DMS153 (cell line): ENCODE measurements around the gene GSDMA.
"Not testable (repeated sequence)": the region's sequence is repeated elsewhere in the genome, so short reads cannot be mapped to it uniquely, and the experiment has no call there.

Experiments used
- DNase-seq: peaks from one replicate; lab custom pipeline; 2025; lab: John Stamatoyannopoulos, UW

Gene GSDMA

DNA sequence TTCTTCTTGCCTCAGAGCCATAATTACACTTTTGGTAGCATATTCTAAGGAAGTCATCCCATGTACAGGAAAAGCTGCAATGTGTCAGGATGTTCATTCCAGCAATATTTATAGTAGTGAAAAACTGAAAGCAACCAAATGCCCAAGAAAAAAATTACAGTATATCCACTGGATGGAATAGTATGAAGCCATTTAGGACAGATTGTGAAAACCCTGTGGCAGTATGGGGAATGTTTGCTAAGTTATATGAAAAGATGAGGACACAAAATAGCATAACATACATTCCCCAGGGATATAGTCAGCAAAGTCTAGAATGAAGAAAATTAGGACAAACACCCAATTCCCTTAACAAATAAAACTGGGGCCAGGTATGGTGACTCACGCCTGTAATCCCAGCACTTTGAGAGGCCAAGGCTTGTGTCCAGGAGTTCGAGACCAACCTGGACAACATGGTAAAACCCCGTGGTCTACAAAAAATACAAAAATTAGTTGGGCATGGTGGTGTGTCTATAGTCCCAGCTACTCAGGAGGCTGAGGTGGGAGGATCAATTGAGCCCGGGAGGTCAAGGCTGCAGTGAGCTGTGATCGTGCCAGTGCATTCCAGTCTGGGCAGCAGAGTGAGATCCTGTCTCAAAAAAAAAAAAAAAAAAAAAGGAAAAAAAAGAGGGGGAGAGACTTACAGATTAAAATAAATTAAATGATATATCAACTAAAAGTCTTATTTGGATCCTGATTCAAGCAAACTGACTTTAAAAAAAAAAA, 33.0 kb upstream of the GSDMA start:
- DNase-seq: no peak

DNA sequence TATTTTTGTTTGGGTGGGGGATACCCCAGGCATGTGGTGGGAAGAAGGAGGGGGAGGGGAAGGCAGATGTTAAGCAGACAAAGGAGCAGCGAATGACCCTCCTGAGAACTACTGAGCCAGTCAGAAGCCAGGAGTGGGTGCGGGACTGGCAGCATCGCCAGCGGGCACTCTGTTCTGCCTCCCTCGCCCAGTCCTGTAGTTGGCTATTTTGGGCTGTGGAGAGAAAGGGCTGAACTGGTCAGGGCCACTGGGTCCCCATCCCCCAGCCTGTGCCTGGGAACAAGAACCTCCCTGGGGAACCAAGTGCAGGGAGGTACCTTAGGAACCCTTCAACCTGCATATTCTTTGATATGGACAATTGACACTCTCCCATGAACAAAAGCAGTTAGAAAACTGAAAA, 28.9 kb upstream of the GSDMA start:
- no peak for DNase-seq

DNA sequence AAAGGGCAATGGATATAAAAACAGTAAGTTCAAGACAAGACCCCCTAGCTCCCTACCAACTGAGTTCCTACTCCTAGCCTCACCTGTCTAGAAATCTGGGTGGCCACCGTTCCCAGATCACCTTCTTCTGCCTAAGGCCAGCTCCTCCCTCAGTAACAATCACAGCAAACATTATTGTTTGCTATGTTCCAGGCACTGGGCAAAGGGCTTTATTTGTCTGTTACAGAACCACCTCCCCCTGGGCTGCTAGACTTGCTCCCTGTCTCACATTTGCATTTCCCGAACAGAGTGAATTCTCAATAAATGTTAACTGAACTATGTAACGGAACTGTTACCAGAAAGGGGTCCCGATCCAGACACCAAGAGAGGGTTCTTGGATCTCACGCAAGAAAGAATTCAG, 28.5 kb upstream of the GSDMA start:
- DNase-seq: no peak

DNA sequence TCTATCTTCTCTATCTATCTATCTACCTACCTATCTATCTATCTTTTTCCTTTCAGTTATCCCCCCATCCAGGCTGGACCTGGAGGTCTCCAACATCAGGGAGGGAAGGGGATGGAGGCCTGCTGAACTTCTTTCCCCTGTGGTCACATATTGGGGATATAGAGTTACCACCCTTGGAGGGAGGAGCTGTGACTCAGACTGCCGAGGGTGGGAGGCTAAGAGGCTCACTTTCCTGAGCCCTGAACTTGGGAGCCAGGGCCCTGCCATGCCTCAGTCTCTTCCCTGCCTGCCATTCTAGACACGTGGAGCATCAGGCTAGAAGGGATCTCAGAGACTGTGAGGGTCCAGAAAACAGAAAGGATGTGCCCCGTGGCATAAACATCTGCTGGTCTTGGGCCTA, 26.9 kb upstream of the GSDMA start:
- DNase-seq: no peak

DNA sequence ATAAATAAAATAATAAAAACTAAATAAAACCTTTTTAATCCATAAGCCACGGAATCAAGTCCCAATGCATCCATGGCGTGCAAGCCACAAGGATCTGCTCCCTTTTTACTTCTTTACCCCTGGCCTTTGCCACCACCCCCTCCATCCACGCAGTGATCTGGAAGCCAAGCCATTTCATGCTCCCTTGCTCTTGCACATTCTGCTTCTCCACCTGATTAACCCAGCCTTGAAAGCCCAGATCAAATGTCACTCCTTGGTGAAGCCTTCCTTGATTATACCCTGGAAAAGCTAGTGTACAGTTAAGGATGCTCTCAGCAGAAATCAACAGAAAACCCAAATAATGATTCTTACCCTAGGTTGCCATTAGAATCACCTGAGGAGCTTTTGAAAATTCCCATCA, 25.4 kb upstream of the GSDMA start:
- no peak for DNase-seq

DNA sequence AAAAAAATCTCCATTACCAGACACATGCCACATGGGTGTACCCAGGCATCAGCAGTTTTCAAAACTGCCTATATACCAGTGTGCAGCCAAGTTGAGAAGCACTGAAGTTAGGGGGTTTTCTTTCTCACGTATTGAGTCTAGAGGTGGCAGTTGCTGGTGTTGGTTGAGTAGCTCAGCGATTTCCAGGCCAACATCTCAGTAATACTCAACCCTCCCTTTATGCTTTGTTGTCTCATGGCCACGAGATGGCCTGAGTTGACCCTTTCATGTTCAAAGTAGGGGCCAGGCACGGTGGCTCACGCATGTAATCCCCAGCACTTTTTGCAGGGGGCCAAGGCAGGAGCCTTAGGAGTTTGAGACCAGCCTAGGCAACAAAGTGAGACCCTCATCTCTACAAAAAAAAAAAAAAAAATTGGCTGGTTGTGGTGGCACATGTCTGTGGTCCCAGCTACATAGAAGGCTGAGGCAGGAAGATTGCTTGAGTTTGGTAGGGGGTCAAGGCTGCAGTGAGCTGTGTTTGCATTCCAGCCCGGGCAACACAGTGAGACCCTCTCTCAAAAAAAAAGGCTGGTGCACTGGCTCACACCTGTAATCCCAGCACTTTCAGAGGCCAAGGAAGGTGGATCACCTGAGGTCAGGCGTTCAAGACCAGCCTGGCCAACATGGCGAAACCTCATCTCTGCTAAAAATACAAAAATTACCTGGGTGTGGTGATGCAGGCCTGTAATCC, 24.5 kb upstream of the GSDMA start:
- DNase-seq: no peak

DNA sequence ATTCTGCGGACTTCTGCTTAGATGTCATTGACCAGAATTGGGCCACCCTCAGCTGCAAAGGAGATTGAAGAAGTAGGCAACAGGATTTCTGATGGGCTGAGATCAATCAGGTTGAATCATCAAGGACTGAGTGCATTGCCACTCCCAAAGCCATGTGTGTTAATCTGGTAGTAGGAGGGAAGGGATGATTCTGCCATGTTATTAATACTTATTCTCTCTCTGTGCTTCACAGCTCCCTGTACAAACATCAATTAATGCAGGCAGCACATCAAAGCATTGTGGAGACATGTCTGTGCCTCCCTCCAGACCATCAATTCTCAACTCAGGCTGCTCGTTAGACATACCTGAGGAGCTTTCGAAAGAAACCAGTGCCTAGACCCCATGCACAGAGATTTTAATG, 23.7 kb upstream of the GSDMA start:
- no peak for DNase-seq

DNA sequence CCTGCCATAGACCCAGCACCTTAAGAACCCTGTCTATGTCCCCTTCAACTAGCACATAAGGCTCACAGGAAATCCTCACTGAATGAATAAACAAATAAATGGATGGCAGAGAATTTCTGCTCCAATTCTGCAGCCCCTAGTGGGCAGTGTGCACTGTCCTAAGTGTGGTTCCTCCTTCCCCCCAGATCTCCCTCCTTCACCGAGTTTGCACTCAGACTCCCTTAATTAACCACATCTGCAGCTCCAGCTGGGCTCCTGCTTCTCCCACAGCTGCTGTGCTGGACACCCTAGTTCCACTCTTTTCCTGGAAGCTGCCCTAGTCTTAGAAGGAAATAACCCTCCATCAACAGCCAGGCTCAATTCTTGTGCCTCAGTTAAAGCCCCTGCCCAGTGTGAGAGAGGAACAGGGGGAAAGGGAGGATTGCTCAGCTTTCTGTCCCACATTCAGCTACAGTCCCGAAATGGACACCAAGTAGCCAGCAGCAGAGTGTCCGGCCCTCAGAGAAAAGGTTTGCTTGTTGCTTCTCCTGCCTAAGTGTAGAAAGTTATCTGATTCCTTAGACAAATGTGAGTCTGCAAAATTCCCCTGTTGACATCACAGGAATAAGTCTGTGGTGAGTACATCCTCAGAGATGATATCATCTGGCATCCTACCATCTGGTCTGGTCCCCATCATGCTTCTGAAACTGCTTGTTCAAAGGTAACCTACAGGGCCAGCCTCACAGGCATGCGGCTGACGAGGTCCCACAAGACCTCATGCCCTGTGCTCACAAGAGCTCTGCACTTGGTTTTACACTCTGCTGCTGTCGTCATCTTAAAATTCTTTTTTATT, 23.0 kb upstream of the GSDMA start:
- DNase-seq: peak; percentile 10

DNA sequence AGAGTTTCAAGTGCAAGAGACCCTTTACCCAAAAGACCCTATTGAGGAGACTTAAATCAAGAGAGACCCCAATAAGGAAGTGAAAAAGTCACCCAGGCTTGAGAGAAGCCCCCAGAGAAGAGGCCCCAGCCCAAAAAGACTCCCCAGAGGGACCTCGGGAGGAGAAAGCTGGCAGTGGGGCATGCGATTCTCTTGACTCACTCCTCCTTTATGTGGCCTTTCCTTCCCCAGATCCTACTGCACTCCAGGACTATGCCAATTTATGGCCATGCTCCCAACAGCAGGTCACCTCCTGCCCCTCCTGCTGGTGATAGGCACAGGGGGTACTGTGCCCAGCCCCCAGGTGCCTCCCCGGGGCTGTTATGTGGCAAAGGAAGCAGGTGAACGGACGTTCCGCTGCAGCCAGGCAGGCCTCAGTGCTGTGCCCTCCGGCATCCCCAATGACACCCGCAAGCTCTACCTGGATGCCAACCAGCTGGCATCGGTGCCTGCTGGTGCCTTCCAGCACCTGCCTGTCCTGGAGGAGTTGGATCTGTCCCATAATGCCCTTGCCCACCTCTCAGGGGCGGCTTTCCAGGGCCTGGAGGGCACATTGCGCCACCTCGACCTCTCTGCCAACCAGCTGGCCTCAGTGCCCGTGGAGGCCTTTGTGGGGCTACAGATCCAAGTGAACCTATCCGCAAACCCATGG, 19.0 kb upstream of the GSDMA start:
- DNase-seq: no peak

DNA sequence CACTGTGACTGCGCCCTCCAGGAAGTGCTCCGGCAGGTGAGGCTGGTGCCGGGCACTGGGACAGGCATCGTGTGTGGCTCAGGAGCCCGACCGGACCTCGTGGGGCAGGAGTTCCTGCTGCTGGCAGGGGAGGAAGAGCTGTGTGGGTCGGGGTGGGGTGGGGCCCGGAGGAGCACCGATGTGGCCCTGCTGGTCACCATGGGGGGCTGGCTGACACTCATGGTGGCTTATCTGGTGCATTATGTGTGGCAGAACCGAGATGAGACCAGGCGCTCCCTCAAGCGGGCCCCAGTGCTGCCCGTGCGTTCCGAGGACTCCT, 18.5 kb upstream of the GSDMA start:
- no peak for DNase-seq

DNA sequence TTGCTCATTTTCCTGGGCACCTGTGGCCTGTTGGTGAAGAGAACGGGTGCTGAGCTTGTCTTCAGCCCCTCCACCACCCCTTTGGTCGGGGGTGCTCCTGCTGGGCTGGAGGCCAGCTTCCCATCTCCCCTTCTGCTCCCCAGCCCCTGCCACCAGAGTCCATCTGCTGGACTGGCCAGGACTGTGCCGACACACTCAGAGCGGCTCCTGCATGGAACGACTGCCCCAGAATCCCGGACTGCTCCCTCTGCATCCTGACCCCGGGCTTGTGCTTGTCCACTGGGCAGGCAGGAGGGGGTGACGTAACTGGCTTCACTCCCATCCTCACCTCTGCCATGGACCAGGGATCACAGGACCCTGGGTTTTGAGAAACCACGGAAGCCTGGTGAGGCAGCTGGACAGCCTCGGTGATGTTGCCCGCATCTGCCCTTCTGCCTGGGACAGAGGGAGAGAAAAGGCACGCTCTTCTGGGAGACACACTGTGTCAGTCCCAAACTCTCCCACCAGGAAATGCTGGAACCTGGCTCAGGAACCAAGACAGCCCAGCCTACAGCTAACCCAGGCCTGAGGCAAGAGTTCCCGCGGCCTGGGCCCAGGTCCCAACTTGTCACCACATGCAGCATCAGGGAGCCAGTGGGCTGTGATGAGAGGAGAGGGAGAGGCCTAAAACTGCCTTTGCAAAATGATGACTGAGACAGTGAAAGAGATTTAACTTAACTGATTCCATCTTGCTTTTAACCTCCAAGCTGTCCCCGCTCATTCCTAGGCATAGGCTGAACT, 16.1 kb upstream of the GSDMA start:
- no peak for DNase-seq

DNA sequence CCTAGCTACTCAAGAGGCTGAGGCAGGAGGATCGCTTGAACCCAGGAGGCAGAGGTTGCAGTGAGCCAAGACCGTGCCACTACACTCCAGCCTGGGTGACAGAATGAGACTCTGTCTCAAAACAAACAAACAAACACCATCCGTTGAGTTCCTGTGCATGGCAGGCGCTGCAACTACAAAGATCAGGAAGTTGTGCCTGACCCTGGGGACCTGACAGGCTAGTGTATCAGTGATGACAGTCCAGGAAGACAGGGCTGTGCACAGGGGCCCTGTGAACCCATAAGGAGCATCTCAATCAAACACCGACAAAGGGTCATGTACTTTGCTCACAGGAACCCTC, 14.3 kb upstream of the GSDMA start:
- not testable (repeated sequence) for DNase-seq

DNA sequence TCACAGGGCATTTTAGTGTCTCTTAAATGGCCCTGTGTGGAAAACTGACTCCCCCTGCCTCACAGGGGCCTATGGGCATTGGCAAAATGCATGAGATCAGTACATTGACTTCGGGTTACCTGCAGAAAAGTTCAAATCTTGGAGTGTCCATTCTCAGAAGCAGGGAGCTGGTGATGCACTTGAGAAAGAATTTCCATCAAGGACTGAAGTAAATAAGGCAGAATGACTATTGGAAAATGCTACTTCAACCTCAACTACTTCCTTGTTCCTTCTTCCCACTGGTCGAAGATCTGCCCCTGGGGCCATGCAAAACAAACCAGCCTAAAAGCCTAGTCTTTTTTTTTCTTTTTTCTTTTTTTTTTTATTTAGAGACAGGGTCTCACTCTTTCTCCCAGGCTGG, 13.8 kb upstream of the GSDMA start:
- DNase-seq: no peak

DNA sequence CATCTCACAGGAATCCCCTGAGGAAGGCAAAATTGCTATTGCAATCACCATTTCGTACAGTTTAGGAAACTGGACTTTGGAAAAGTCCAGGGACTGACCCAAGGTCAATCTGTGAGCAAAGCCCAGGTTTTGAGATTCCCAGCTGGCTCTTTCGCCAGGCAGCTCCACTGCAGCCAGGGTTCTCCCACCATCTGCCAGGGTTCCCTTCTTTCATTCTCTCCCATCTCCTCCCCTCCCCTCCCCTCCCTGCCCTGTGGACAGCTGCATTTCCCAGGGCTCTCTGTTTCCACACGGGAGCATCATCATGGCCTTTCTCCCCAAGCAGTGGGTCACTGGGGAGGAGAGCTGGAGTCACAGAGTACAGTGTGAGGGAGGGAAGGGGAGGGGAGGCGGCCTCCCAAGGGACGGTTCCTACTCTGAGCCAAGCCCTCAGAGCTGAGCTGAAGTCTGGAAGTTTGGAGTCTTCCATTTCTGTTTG, 11.9 kb upstream of the GSDMA start:
- no peak for DNase-seq

DNA sequence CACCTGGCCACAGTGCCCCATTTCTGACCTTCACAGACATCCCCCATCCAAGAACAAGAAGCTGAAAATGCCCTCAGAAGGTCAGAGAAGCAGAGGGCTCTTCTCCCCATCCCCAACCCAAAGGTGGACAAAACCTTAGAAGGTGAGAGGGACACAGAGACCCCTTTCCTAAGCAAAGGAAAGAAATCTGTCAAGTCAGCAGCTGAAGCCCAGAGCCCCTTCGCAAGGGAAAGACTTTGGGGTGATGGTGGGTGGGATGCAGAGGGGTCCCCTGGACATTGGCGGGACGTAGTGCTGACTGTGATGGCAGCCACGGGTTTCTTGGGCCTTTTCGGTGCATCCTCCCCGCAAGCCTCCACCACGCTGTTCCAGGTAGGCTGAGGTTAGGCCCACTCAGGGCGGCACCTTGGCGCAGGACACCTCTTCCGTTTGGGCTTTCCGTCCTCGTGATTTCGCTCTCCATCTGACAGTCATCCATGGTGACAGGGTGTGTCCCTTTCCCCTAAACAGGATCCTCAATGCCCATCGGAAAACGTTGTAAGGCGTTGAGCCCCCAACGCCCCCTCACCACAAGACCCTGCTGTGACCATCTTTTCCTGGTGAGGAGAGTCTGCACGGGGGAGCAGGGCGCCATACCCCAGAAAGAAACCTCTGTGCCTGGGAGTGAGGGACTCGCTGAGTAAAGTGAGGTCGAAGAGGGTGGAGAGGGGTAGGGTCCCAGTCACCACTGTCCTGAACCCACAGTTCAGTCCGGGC, 10.7 kb upstream of the GSDMA start:
- DNase-seq: no peak

DNA sequence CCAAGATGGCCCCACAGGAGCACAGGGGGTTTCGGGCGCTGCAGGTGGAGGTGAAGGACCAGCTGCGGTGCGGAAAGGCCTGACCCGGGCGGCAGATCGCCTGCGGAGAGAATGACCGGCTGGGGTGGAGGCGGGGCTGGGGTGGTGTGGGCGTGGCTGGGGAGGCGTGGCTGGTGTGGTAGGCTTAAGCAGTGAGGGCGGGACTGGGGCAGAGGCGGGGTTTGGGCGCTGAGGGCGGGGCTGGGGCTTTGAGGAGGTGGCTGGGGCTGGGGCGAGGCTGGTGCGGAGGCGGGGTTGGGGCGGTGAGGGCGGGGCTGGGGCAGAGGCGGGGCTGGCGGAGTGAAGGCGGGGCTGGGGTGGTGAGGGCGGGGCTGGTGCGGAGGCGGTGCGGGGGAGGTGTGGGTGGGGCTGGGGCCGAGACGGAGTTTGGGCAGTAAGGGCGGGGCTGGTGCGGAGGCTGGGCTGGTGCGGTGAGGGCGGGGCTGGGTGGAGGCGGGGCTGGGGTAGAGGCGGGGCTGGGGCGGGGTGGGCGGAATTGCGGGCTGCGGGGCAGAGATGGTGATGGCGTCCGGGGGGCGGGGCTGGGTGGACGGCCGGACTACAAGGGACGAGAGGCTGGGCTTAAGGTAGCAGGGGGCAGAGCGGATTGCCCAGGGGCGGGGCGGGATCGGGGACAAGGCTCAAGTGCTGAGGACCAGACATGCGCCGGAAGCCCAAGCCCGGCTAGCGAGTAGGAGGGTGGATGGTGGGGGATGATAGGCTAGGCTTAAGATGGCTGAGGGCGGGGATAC, 9.9 kb upstream of the GSDMA start:
- DNase-seq: peak; percentile 93

DNA sequence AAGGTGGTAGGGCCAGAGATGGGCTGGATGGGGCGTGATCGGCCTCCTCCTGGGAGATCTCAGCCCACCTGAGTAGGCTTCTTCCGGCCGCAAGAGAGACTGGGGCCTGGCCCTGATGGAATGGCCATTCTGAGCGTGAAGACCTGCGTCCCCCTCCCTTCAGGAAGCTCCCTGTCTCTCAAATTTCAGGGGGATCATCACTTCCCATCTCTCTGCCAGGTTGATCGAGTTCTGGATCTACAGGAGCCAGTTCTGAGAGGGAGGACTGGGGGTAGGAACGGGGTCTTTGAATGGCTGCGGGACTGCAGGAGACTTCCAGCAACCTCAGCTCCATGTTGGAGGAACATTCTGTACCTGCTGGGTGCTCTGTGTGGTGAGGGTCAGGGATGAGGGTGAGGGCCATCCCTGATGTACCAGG, 9.3 kb upstream of the GSDMA start:
- DNase-seq: no peak

DNA sequence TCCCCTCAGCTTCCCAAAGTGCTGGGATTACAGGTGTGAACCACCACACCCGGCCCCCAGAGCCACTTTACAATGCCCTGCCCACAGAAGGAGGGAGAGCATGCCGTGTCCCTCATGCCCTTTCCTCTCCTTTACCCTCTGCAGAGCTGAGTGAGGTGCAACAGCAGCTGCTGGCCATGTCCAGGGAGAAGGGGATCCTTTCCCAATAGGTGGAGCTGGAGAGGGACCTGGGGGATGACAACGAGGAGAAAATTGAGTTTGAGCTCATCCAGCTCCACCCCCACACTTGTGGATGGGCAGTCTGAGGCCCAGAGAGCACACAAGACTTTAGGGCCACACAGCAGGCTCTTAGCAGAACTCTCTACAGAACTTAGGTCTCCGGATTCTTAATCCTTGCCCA, 7.9 kb upstream of the GSDMA start:
- no peak for DNase-seq

DNA sequence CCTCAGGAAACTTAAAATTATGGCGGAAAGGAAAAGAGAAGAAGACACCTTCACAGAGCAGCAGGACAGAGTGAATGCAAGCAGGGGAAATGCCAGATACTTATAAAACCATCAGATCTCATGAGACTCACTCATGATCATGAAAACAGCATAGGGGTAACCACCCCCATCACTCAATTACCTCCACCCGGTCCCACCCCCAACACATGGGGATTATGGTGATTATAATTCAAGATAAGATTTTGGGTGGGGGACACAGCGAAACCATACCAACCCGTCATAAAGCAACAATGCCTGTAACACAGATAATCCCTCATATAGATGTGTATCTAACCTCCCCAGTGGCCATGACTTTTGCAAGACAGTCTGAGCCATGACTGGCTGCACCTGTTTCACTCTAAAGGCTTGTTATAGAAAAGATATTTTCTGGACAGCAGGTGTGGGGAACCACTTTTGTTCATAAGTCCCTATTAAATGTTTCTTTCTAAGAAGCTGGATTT, 7.0 kb upstream of the GSDMA start:
- no peak for DNase-seq

DNA sequence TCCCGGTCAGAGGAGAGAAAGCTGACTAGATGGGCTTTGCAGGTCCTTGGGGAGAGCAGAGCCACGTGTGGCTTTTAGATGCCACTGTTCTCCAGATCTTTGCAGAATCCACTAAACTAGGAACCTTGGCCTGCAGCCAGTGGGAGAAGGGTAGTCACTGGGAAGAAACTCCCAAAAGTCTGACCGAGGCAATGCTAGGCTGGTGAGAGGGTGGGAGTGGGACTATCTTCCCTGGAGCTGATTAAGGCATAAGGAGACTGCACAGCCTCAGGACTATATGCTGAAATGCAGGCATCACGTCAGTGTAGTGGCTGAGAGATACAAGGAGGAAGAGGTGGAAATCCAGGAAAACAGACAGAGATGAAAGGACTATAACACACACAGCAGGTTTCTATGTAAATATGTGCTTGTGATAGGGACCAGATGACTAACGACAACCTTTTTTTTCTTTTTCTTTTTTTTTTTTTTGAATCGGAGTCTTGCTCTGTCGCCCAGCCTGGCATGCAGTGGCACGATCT, 2.2 kb upstream of the GSDMA start:
- peak; percentile 12 for DNase-seq
